Vagina (tissue), 2 donors: Measurements from ENCODE around the gene UBE2E3.

ENCODE experiments used
- CTCF ChIP-seq, 3 experiments: fragments of 450-650 bp in 2 of 3; fragments of 200-600 bp in 1 of 3; sonication (generic) in 1 of 3; IDR thresholded peaks; one replicate each; pipeline ENCODE4 v1.5.1; 2017 to 2019; ENCODE audit warnings: antibody characterized with exemption in 3 of 3, mild to moderate bottlenecking in 2 of 3, moderate library complexity in 2 of 3
- POLR2A ChIP-seq, 2 donors: fragments of 450-650 bp; IDR thresholded peaks; one replicate each; pipeline ENCODE4 v1.6.1; 2017; ENCODE audit warnings: antibody characterized with exemption in 2 of 2, mild to moderate bottlenecking in 2 of 2, moderate library complexity in 2 of 2

GRCh38 chr2:180990337-180990736 is 9.9 kb downstream of the UBE2E3 start:
- TF ChIP-seq CTCF (IDR thresholded peaks at IDR 0.05) (no peak), POLR2A (IDR thresholded peaks at IDR 0.05) (no peak)
